ENCODE data around the gene GPC5. TPM values are rescaled to one million over a fixed set of nuclear protein-coding genes. Genes with fewer than 3 reads are reported as not detected.

Gene GPC5
- total and polyA plus RNA-seq, 2 of the 8 experiments (the other 6 are each of a cell fraction or from before 2014, with no cell fraction given) = 0.20 to 0.39 TPM

- ChIA-PET CTCF (ENCODE audit: partially characterized antibody) (no interaction called here), POLR2A (ENCODE audit: partially characterized antibody) (no interaction called here)
- Histone ChIP-seq H3K56ac (replicated peaks; ENCODE audit: insufficient read length, low read depth, low read length) (no peak overlapping the region), H3K14ac (ENCODE audit: insufficient read length) (no peak overlapping the region), H3K9me3 (ENCODE audit: insufficient read depth in 2 of 2, low read depth in 1 of 2, low read length in 1 of 2) (no peaks in the 10 kb centered on the region), H4K20me1 (replicated peaks in 1 of 2; ENCODE audit: control insufficient read depth in 1 of 2, insufficient read depth in 2 of 2, low read length in 2 of 2) (no peaks in the 10 kb centered on the region), H3K23ac (ENCODE audit: insufficient read length) (no peak overlapping the region), H3K4me1 (replicated peaks in 1 of 4; ENCODE audit: control insufficient read depth in 3 of 4, insufficient read depth in 4 of 4, low read length in 3 of 4) (no peaks in the 10 kb centered on the region), H3K23me2 (ENCODE audit: low read depth, low read length) (no peaks in the 10 kb centered on the region), H4K5ac (ENCODE audit: insufficient read length, low read depth, low read length) (no peak overlapping the region), H3K4me3 (ENCODE audit: extremely low read depth in 1 of 4, insufficient read depth in 2 of 4, low read depth in 3 of 4, low read length in 4 of 4) (no peak overlapping the region), H3K4ac (replicated peaks; ENCODE audit: insufficient read length, low read depth, low read length) (no peak overlapping the region), H3K27ac (ENCODE audit: low read depth, low read length) (no peak overlapping the region), H2BK15ac (ENCODE audit: low read length) (no peak overlapping the region), H3K9ac (replicated peaks in 1 of 4; ENCODE audit: extremely low read depth in 1 of 4, low read depth in 3 of 4, low read length in 3 of 4) (no peak overlapping the region), H2AFZ (ENCODE audit: low read length) (no peak overlapping the region), H3K27me3 (replicated peaks in 1 of 4; ENCODE audit: control insufficient read depth in 3 of 4, extremely low read depth in 1 of 4, insufficient read depth in 3 of 4, low read length in 3 of 4) (no peaks in the 10 kb centered on the region), H2AK5ac (ENCODE audit: low read depth, low read length) (no peak overlapping the region), H2BK12ac (ENCODE audit: low read depth, low read length) (no peak overlapping the region), H2BK120ac (replicated peaks; ENCODE audit: low read depth, low read length) (no peak overlapping the region), H4K91ac (replicated peaks; ENCODE audit: insufficient read length, low read length) (no peak overlapping the region), H3K4me2 (ENCODE audit: insufficient read depth in 1 of 2, low read depth in 2 of 2, low read length in 2 of 2) (no peak overlapping the region), H3K79me2 (ENCODE audit: control insufficient read depth in 1 of 2, insufficient read depth in 2 of 2, low read length in 2 of 2) (no peaks in the 10 kb centered on the region), H3K79me1 (ENCODE audit: low read depth, low read length) (no peaks in the 10 kb centered on the region), H3K18ac (ENCODE audit: extremely low read depth, low read length) (no peak overlapping the region), H3K36me3 (ENCODE audit: control insufficient read depth in 2 of 4, insufficient read depth in 4 of 4, low read length in 3 of 4) (no peaks in the 10 kb centered on the region), H2BK20ac (ENCODE audit: low read length) (no peak overlapping the region), H4K8ac (ENCODE audit: extremely low read depth, insufficient read depth, low read length) (no peak overlapping the region), H2BK5ac (ENCODE audit: low read depth, low read length) (no peak overlapping the region)
- DNase-seq (ENCODE audit: low read depth in 1 of 2, low spot score in 2 of 2) (no peak), FAIRE-seq (no peak)
- TF ChIP-seq JUN (IDR thresholded peaks at IDR 0.05; ENCODE audit: low read depth, low read length) = no peak
- TF ChIP-seq NRF1 (IDR thresholded peaks at IDR 0.05; ENCODE audit: low read depth, low read length) = no peak
- TF ChIP-seq GABPA (IDR thresholded peaks at IDR 0.05; ENCODE audit: borderline replicate concordance, insufficient read depth, low read length) = no peak
- no peak for TF ChIP-seq MAFK (IDR thresholded peaks at IDR 0.05; ENCODE audit: low read depth, low read length)
- TF ChIP-seq HDAC2 (IDR thresholded peaks at IDR 0.05; ENCODE audit: borderline replicate concordance in 1 of 2, low read depth in 2 of 2, low read length in 2 of 2) = no peak
- TF ChIP-seq SIX5 (IDR thresholded peaks at IDR 0.05; ENCODE audit: low read depth, low read length) = no peak
- no peak for TF ChIP-seq SP4 (IDR thresholded peaks at IDR 0.05; ENCODE audit: low read length)
- no peak for TF ChIP-seq KDM5A (IDR thresholded peaks at IDR 0.05; ENCODE audit: low read length)
- no peak for TF ChIP-seq SUZ12 (IDR thresholded peaks at IDR 0.05; ENCODE audit: low read length)
- no peak for TF ChIP-seq CBX5 (IDR thresholded peaks at IDR 0.05; ENCODE audit: low read depth, low read length)
- 95% methylated on average over 1 of the region's 1 CpG; no CpG with 5 or more reads in 1 of the 2 experiments for WGBS, 2 experiments (ENCODE audit: extremely low coverage in 1 of 2, insufficient coverage in 1 of 2, insufficient read length in 1 of 2, insufficient replicate concordance in 2 of 2, low coverage in 1 of 2, low lambda C conversion rate in 2 of 2, missing lambda C conversion rate in 1 of 2)
Observed at GRCh38 chr13:91863699-91864098, 465.3 kb downstream of the GPC5 start.

All from H1 (cell line).